ENCODE measurements around the gene PLCH2. TPM values are rescaled to one million over a fixed set of nuclear protein-coding genes. Genes with fewer than 3 reads are reported as not detected.

PLCH2 gene
- total RNA-seq, 1 donor from 2014 or later: 0.16 TPM

DNA sequence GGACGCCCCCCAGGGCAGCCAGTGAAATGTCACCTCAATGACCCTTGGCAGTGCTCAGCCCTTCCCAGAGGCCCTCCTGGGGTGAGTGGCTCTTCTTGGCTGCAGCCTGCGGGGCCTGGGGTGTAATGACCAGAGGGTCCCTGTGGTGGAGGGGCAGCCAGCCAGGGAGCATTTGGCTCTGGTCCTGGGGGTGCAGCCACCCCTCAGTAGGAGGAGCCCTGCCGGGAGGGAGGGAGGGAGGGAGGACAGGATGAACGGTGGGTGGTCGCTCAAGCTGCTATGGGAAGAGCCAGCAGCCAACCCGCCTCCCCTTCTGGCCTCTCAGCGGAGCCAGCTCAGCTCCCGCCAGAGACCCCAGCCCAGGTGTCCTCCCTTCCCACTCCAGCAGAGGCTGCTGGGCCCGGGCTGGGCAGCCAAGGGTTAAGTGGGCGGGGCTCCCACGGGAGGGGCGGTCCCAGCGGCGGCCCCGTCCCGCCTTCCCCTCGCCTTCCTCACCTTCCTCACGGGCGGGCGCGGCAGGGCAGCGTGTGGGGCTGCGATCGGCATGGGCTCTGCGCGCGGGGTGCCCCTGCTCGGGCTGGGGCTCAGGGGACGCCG is 9.0 kb upstream of the PLCH2 start:
- TF ChIP-seq CTCF (IDR thresholded peaks at IDR 0.05; ENCODE audit: borderline replicate concordance): no peak
- intact Hi-C loops (cut with micrococcal nuclease): no loop called here
- no peak for DNase-seq
- Histone ChIP-seq H3K4me3 (no peak overlapping the region), H3K9me3 (replicated peaks) (no peaks in the 10 kb centered on the region), H3K36me3 (no peaks in the 10 kb centered on the region), H3K27ac (replicated peaks) (no peak overlapping the region), H3K27me3 (ENCODE audit: low read depth) (peaks cover 98% of the 10 kb centered on the region), H3K4me1 (no peaks in the 10 kb centered on the region)

GRCh38 chr1:2468041-2468472 is 8.0 kb upstream of the PLCH2 start:
- Histone ChIP-seq H3K36me3 (no peaks in the 10 kb centered on the region), H3K4me3 (no peak overlapping the region), H3K27me3 (ENCODE audit: low read depth) (peaks cover 100% of the 10 kb centered on the region), H3K27ac (replicated peaks) (no peak overlapping the region), H3K4me1 (no peaks in the 10 kb centered on the region), H3K9me3 (replicated peaks) (no peaks in the 10 kb centered on the region)
- no peak for DNase-seq
- intact Hi-C loops (cut with micrococcal nuclease): no loop called here
- TF ChIP-seq CTCF (IDR thresholded peaks at IDR 0.05; ENCODE audit: borderline replicate concordance): no peak

DNA sequence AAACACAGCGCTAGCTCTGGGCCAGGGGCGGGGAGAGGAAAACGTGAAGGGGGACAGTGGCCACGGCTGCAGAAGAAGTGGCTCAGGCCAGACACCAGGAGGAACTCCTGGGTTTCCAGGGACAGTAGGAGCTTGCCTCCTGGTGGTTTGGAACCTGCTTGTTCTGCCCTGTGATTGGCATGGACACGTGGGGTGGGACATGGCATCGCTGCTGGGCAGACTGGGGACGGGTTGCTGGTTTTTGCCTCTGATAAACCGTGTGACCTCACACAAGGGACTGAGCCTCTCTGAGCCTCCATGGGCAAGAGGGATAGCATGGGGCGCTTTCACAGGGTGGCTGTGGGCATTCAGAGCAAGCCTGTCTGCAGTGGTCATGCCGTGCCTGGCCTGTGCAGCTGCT is 7.5 kb upstream of the PLCH2 start:
- Histone ChIP-seq H3K9me3 (replicated peaks) (no peaks in the 10 kb centered on the region), H3K27me3 (ENCODE audit: low read depth) (peaks cover 100% of the 10 kb centered on the region), H3K4me1 (no peaks in the 10 kb centered on the region), H3K4me3 (no peak overlapping the region), H3K27ac (replicated peaks) (no peak overlapping the region), H3K36me3 (no peaks in the 10 kb centered on the region)
- TF ChIP-seq CTCF (IDR thresholded peaks at IDR 0.05; ENCODE audit: borderline replicate concordance): no peak
- intact Hi-C loops (cut with micrococcal nuclease): no loop called here
- DNase-seq: no peak

- Histone ChIP-seq H3K4me3 (no peak overlapping the region), H3K36me3 (no peaks in the 10 kb centered on the region), H3K4me1 (no peaks in the 10 kb centered on the region), H3K9me3 (replicated peaks) (no peaks in the 10 kb centered on the region), H3K27me3 (ENCODE audit: low read depth) (peaks cover 99% of the 10 kb centered on the region), H3K27ac (replicated peaks) (no peak overlapping the region)
- intact Hi-C loops (cut with micrococcal nuclease): no loop called here
- no peak for TF ChIP-seq CTCF (IDR thresholded peaks at IDR 0.05; ENCODE audit: borderline replicate concordance)
- no peak for DNase-seq
Observed at GRCh38 chr1:2469103-2469940, 6.8 kb upstream of the PLCH2 start.

DNA sequence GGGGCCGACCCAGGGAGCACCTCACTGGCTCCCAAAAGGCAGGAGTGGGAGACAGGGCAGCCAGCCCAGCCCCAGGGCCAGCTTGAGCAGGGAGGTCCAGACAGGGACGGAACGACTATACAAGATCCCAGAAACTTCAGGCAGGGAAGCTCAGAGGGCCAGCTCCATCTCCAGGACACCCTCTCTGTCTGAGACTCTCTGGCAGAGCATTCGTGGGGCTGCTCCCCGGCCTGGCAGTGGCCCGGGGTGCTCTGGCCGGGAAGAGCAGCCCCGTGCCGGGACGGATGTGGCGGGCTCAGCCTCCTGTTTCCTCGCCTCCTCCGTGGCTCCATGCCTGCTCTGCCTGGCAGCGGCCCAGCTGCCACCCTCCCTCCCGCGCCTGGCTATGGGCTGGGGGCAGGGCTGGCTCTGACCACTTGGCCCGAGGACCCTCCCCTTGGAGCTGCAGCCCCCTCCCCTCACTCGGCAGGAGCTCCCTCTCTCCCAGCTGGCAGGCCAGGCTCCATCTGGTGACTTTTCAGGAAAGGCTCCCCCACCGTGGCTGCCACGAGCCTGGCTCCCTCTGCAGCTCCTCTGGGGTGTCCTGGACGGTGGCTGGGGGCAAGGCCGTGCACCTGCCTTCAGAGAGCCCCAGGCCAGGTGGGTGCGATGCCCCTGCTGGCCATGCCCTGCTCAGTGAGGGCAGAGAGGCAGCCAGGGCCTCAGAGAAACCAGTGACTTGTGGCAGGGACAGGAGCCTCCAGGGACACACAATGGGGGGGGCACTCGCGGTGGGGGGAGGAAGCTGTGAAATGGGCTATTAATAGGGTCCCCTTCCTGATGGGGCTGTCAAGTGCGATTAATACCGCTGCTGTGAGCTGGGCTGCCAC is 5.6 kb upstream of the PLCH2 start:
- H3K36me3 ChIP-seq: no peaks in the 10 kb centered on the region
- no peak overlapping the region for H3K27ac ChIP-seq (replicated peaks)
- intact Hi-C loops (cut with micrococcal nuclease): no loop called here
- no peak for TF ChIP-seq CTCF (IDR thresholded peaks at IDR 0.05; ENCODE audit: borderline replicate concordance)
- DNase-seq: no peak
- no peaks in the 10 kb centered on the region for H3K9me3 ChIP-seq (replicated peaks)
- no peak overlapping the region for H3K4me3 ChIP-seq
- H3K27me3 ChIP-seq (ENCODE audit: low read depth): peaks cover 99% of the 10 kb centered on the region
- H3K4me1 ChIP-seq: peaks cover 8% of the 10 kb centered on the region

Measured in left ventricle myocardium inferior (tissue), 1 donor.